ENCODE results near the gene ZNF436. TPM values are rescaled to one million over a fixed set of nuclear protein-coding genes. Genes with fewer than 3 reads are reported as not detected.

The ZNF436 gene
- total and polyA plus RNA-seq, 9 of the 15 experiments (the other 6 are each of a cell fraction or from before 2014, with no cell fraction given), result 2.1 to 11.3 (median 6.8) TPM

DNA sequence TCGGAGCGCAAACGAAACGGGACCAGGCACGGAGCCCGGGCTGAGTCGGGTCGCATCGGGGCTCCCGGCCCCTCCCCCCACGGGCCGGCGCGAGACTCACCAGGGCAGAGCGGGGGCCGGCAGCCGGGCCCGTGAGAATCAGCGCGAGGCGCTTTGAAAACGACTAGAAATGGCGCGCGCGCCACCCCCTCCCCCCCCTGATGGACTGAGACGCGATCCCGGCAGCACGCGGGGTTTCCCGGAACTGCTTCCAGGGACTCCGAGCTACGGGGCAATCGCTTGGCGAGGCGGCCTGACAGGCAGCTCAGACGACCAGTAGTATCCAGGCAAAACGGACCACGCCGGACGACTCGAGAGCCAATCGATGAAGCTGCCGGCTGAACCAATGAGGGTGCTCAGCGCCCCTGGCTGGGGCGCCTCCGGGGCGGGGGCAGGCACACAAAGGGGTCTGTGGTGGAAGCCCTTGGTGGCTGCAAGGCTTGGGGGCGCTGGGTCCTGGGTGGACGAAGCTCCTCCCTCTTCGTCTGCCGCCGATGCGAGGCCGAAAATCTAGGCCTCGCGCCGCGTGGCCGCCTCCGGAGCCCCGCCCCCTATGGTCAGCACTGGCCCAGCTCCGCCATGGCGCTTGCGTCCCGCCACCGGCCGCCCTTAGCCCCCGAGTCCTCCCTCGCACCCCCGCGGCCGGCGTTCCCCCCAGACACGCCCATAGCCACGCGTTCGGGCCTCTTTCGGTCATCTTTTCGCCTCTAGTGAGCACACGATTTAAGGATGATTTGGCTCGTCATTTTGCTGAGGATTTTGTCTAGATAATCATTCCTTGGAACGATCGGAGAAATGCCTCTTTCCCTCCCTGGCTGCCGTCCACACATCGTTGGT is 25.3 kb downstream of the ZNF436 start, which contains the start of gene HNRNPR (continued):
- TF ChIP-seq NFIX (CRISPR knock-in tag; IDR thresholded peaks at IDR 0.05; ENCODE audit: low read depth), result no peak
- no peak for TF ChIP-seq CHD4 (IDR thresholded peaks at IDR 0.05; ENCODE audit: insufficient read depth, insufficient replicate concordance, low read depth, low read length, poor library complexity, severe bottlenecking)
- TF ChIP-seq E2F5 (CRISPR knock-in tag; IDR thresholded peaks at IDR 0.05), result no peak
- TF ChIP-seq POLR2G (IDR thresholded peaks at IDR 0.05; ENCODE audit: low read depth, low read length), result peak; percentile 93
- peak; percentile 46 to 82; a peak in 1 of 4 replicates for TF ChIP-seq SIN3A (IDR thresholded peaks at IDR 0.05; ENCODE audit: borderline replicate concordance in 2 of 2, control insufficient read depth in 1 of 2, low read depth in 2 of 2, low read length in 2 of 2)
- TF ChIP-seq ZNF551 (CRISPR knock-in tag; IDR thresholded peaks at IDR 0.05), result no peak
- no peak for TF ChIP-seq ADNP (tag; IDR thresholded peaks at IDR 0.05)
- peak in 1 of 2 experiments; percentile 87; a peak in 3 of 4 replicates for TF ChIP-seq SRF (CRISPR knock-in tag; IDR thresholded peaks at IDR 0.05)
- TF ChIP-seq, protein P1, sequence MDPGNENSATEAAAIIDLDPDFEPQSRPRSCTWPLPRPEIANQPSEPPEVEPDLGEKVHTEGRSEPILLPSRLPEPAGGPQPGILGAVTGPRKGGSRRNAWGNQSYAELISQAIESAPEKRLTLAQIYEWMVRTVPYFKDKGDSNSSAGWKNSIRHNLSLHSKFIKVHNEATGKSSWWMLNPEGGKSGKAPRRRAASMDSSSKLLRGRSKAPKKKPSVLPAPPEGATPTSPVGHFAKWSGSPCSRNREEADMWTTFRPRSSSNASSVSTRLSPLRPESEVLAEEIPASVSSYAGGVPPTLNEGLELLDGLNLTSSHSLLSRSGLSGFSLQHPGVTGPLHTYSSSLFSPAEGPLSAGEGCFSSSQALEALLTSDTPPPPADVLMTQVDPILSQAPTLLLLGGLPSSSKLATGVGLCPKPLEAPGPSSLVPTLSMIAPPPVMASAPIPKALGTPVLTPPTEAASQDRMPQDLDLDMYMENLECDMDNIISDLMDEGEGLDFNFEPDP (CRISPR knock-in tag; IDR thresholded peaks at IDR 0.05), result 0 out of 2 replicates have a peak, but pooled peaks have one; percentile 18
- TF ChIP-seq, protein P2, sequence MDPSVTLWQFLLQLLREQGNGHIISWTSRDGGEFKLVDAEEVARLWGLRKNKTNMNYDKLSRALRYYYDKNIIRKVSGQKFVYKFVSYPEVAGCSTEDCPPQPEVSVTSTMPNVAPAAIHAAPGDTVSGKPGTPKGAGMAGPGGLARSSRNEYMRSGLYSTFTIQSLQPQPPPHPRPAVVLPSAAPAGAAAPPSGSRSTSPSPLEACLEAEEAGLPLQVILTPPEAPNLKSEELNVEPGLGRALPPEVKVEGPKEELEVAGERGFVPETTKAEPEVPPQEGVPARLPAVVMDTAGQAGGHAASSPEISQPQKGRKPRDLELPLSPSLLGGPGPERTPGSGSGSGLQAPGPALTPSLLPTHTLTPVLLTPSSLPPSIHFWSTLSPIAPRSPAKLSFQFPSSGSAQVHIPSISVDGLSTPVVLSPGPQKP (CRISPR knock-in tag; IDR thresholded peaks at IDR 0.05), result no peak
- no peak for TF ChIP-seq U2AF2 (optimal IDR thresholded peaks at IDR 0.05; ENCODE audit: low read depth, low read length)
- TF ChIP-seq, protein P3, sequence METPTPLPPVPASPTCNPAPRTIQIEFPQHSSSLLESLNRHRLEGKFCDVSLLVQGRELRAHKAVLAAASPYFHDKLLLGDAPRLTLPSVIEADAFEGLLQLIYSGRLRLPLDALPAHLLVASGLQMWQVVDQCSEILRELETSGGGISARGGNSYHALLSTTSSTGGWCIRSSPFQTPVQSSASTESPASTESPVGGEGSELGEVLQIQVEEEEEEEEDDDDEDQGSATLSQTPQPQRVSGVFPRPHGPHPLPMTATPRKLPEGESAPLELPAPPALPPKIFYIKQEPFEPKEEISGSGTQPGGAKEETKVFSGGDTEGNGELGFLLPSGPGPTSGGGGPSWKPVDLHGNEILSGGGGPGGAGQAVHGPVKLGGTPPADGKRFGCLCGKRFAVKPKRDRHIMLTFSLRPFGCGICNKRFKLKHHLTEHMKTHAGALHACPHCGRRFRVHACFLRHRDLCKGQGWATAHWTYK (CRISPR knock-in tag; IDR thresholded peaks at IDR 0.05), result peak; percentile 62; the same call in 1 of the 2 replicates
- no peak for TF ChIP-seq EZH2 (IDR thresholded peaks at IDR 0.05; ENCODE audit: borderline replicate concordance, low read depth, low read length)
- TF ChIP-seq, protein P4, sequence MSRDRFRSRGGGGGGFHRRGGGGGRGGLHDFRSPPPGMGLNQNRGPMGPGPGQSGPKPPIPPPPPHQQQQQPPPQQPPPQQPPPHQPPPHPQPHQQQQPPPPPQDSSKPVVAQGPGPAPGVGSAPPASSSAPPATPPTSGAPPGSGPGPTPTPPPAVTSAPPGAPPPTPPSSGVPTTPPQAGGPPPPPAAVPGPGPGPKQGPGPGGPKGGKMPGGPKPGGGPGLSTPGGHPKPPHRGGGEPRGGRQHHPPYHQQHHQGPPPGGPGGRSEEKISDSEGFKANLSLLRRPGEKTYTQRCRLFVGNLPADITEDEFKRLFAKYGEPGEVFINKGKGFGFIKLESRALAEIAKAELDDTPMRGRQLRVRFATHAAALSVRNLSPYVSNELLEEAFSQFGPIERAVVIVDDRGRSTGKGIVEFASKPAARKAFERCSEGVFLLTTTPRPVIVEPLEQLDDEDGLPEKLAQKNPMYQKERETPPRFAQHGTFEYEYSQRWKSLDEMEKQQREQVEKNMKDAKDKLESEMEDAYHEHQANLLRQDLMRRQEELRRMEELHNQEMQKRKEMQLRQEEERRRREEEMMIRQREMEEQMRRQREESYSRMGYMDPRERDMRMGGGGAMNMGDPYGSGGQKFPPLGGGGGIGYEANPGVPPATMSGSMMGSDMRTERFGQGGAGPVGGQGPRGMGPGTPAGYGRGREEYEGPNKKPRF (IDR thresholded peaks at IDR 0.05; ENCODE audit: low read depth, low read length), result no peak
- peak; percentile 57 for TF ChIP-seq ZBTB17 (CRISPR knock-in tag; IDR thresholded peaks at IDR 0.05)
- 0 out of 2 replicates have a peak, but pooled peaks have one; percentile 24 for TF ChIP-seq ZNF134 (CRISPR knock-in tag; conservative IDR thresholded peaks at IDR 0.05)
- no peak for TF ChIP-seq ZNF696 (CRISPR knock-in tag; conservative IDR thresholded peaks at IDR 0.05)
- no peak for TF ChIP-seq HEY1 (CRISPR knock-in tag; IDR thresholded peaks at IDR 0.05; ENCODE audit: borderline replicate concordance)
- TF ChIP-seq NCOR1 (IDR thresholded peaks at IDR 0.05), result peak; percentile 52
